Measurements from ENCODE around the gene HTR2B.
"Not testable (repeated sequence)": the region's sequence is repeated elsewhere in the genome, so short reads cannot be mapped to it uniquely, and the experiment has no call there.

The HTR2B gene

GRCh38 chr2:231099918-231100317, 24.9 kb downstream of the HTR2B start:
- in situ Hi-C loops (cut with HindIII; ENCODE audit: low sequenced_read_pairs) = loop anchor here (5.0 to 25.0 kb wide), 2 partner anchors 222 to 337 kb away; no protein-coding TSS in a partner anchor

- in situ Hi-C loops (cut with HindIII; ENCODE audit: low sequenced_read_pairs) = loop anchor here (5.0 to 25.0 kb wide), 2 partner anchors 227 to 342 kb away; no protein-coding TSS in a partner anchor
Measured at GRCh38 chr2:231094736-231095346, 30.0 kb downstream of the HTR2B start.

DNA sequence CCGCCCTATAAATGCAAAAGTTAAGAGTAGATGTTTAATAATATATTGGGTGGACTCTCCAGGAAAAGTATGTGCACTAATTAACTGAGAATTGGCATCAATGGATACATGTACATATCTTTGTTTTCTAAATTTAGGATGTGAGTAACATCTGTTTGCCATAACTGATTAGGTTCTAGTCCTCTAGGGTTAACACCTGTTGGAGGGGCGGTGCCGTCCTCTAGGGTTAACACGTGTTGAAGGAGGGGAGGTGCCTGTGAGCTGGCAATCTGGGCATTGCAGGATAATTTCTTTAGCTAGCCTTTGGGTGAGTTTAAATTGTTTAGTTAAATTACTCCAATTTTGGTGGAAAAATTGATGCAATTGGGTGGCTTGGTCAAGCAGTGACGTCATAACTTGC, 30.9 kb downstream of the HTR2B start:
- in situ Hi-C loops (cut with HindIII; ENCODE audit: low sequenced_read_pairs) = loop anchor here (25.0 kb wide), 1 partner anchor 343 kb away; no protein-coding TSS in a partner anchor

GRCh38 chr2:231088754-231089153, 36.1 kb downstream of the HTR2B start:
- in situ Hi-C loops (cut with HindIII; ENCODE audit: low sequenced_read_pairs) = loop anchor here (10.0 to 25.0 kb wide), 2 partner anchors 56 to 349 kb away; no protein-coding TSS in a partner anchor

DNA sequence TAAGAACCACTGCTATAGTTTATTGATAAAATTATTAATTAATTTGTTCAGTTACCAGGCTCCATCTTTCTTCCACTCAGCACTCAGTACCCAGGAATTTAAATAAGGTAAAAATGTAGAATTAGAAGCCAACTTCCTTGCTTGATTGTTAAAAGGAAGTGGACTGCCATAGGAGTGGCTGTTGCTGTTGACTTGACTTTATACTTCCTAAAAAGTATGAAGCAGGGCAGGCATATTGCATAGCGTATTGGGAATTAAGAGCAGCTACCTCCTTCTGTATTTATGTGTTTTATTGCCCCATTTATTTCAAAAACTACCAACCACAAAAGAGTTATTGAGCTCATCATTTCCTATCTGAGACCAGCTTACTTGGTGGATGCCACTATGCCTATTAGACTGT, 40.3 kb downstream of the HTR2B start:
- in situ Hi-C loops (cut with HindIII; ENCODE audit: low sequenced_read_pairs) = loop anchor here (10.0 to 25.0 kb wide), 2 partner anchors 60 to 353 kb away; no protein-coding TSS in a partner anchor

DNA sequence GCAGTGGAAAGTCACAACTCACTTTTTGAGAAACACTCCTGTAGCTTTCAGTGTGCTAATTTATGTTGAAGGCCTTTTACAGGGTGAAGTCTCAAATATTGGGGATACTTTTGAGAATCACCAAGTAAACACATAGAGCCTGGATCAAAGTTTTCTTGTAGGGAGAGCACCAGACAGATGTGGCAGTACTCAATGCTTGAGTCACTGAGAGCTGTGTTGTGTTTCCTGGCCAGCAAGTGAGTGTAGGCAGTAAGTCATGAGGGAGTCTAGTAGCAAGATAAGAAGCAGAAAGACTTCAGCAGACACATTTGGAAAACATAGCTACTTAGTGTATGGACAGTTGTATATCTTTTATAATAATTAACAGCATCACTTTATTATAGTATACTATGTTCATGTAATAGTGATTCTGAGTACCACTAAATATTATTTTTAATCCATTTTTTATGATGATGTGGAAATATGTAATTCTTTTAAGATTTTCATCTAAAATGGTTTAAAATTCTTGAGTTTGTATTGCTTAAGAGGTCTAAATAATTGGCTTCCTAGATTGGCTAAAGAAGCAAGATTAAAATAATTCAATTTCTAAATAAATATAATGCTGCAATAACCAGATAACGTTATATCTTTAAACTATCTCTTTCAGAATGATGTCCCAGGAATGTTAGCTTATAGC, 55.3 kb downstream of the HTR2B start:
- in situ Hi-C loops (cut with HindIII; ENCODE audit: low sequenced_read_pairs) = no loop called here

GRCh38 chr2:231068525-231069222, 56.2 kb downstream of the HTR2B start:
- in situ Hi-C loops (cut with HindIII; ENCODE audit: low sequenced_read_pairs) = no loop called here

DNA sequence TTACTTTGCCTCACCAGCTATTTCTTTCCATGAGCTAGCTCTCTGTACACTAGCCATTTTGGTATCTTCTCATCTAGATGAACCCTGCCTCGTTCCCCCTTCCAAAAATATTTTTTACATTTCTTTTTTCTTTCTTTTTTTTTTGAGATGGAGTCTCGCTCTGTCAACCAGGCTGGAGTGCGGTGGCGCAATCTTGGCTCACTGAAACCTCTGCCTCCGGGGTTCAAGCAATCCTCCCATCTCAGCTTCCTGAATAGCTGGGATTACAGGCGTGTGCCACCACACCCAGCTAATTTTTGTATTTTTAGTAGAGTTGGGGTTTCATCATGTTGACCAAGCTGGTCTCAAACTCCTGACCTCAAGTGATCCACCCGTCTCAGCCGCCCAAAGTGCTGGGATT, 57.3 kb downstream of the HTR2B start:
- in situ Hi-C loops (cut with HindIII; ENCODE audit: low sequenced_read_pairs) = not testable (repeated sequence)

GRCh38 chr2:231065966-231066365, 58.9 kb downstream of the HTR2B start:
- in situ Hi-C loops (cut with HindIII; ENCODE audit: low sequenced_read_pairs) = no loop called here

DNA sequence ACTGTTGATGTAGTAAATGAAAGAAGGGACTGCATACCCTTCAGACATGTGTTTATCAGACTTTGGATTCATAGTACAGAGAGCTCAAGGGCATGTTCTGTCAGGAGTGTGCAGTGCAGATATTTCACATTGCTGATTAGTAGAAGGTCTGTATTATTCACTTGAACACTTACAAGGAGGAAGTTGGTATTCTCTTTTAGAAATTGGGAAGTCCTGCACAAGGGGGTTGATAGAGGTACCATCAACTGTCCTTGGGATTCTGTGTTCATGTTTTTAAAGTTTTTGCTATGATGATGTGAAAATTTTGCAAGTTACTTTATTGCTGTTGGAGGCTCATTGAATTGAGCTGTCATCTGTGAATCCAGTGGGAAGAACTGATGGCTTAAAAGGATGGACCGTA, 61.5 kb downstream of the HTR2B start:
- in situ Hi-C loops (cut with HindIII; ENCODE audit: low sequenced_read_pairs) = no loop called here

DNA sequence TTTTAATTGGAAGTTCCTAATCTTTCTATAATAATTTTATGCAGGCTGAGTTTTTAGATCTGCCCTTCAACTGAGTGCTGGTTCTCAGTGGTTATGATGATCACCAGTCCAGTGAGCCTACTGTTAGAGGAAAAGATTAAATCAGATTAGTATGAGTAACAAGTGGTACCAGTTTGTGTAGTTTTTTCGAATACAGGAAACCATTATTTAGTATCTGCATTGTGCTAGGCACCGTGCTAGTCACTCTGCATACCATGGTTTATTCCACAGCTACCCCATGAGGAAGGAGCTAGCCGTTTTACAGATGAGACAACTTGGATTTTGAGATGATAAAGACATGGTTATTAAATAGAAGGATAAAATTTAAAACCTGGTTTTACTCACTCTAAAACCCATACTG, 62.1 kb downstream of the HTR2B start:
- in situ Hi-C loops (cut with HindIII; ENCODE audit: low sequenced_read_pairs) = no loop called here

- in situ Hi-C loops (cut with HindIII; ENCODE audit: low sequenced_read_pairs) = loop anchor here (5.0 kb wide), 1 partner anchor 147 kb away; no protein-coding TSS in a partner anchor
Measured at GRCh38 chr2:231059756-231060155, 65.1 kb downstream of the HTR2B start.

DNA sequence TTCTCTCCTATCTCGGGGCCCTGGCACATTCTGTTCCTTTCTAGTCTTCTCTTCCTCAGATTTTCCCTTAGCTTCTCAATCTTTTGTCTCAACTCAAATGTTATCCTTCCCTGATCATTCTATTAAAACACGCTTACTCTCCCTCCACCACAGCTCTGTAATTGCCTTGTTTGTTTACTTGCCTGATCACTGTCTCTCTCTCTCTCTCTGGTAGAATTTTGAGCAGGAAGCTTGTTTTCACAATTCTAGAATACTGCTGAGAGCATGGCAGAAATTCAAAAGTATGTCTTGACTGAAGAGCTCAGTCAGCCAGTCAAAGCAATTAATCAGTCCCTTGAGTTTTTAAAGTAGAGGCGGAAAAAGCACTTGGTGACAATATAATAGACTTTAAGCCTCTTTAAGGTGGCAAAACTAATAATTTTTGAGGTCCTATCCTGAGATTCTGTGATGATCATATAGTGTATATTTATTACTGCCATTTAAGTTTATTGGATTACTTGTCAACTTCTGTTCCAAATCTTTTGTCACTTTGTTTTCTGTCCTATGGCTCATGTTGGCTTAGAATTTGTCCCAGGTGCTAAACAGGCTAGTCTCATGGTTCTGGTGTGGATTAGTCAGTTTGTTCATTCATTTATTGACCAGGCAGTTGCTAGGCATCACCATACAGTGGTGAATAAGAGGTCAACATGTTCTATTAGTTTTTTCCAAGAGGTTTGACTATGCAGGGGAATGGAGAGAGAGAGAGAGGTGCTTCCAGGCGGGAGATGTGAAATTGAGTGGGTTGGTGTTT, 65.9 kb downstream of the HTR2B start:
- in situ Hi-C loops (cut with HindIII; ENCODE audit: low sequenced_read_pairs) = loop anchor here (5.0 kb wide), 1 partner anchor 147 kb away; no protein-coding TSS in a partner anchor
